Measurements from ENCODE around the gene CRADD. TPM values are rescaled to one million over a fixed set of nuclear protein-coding genes. Genes with fewer than 3 reads are reported as not detected.

Gene CRADD
- total and polyA plus RNA-seq, 2 of the 4 experiments (the other 2 are of a cell fraction), result 11.1 to 14.0 TPM

DNA sequence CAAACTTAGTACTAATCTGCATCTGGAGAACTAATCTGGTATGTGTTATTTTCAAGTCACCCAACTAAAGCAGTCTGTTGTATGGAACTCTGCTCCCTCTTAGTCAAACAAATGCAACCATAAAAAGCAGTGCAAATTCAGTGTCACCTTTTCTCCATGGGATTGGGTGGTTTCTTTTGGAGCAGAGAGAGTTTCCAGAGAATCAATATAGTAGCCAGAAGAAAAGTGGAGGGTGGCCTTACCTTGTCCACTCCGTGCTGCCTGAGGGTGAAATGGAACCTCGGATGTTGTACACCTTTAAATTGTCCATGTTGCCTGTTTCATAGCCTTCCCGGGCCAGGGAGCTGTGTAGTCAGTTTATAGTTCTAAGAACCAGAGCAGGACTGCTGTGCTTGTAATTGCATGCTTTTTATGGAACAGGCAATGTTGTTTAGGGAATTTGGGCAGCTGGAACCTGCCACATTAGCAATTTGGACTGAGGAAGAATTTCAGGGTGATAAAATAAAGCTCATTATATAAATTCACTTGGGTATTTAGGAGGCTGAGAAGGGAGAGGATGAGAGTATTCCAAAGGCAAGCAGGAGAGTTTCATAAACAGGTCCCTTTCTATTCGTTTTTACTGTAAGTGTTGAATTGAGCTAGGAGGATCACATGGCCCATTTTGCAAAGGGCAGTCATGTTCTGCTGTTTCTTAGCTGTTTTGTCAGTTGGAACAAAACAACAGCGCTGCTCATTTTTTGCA lies 60.5 kb downstream of the CRADD start:
- H3K9me1 ChIP-seq (ENCODE audit: insufficient read depth, low read length), result no peaks in the 10 kb centered on the region
- H3K27ac ChIP-seq (ENCODE audit: insufficient read depth, low read length), result no peak overlapping the region
- H3K27me3 ChIP-seq (ENCODE audit: control insufficient read depth, insufficient read depth, low read length), result no peaks in the 10 kb centered on the region
- no peaks in the 10 kb centered on the region for H3K36me3 ChIP-seq (ENCODE audit: control insufficient read depth, insufficient read depth, low read length)
- DNase-seq (no peak), ATAC-seq (ENCODE audit: low read depth) (no peak)
- H3K4me2 ChIP-seq (ENCODE audit: low read depth, low read length), result no peak overlapping the region
- H3K9ac ChIP-seq (ENCODE audit: low read depth, low read length), result no peak overlapping the region
- H4K91ac ChIP-seq (ENCODE audit: insufficient read depth, low read depth, low read length), result no peak overlapping the region
- in situ Hi-C loops (cut with MboI; ENCODE audit: low sequenced_read_pairs), result no loop called here
- peaks cover 7% of the 10 kb centered on the region for H3K4me1 ChIP-seq (ENCODE audit: control insufficient read depth, insufficient read depth, low read length)
- no peak overlapping the region for H2AFZ ChIP-seq (replicated peaks; ENCODE audit: low read length, poor library complexity)
- no peak overlapping the region for H3K4ac ChIP-seq (ENCODE audit: low read depth, low read length)
- POLR2A ChIA-PET (ENCODE audit: unreplicated experiment), result no interaction called here
- H3K4me3 ChIP-seq (ENCODE audit: insufficient read depth, low read depth, low read length), result no peak overlapping the region
- no peak overlapping the region for H4K8ac ChIP-seq (ENCODE audit: low read depth in 2 of 2, low read length in 2 of 2)
- H3K79me1 ChIP-seq (ENCODE audit: low read depth in 1 of 2, low read length in 2 of 2), result peaks cover 0 to 3% of the 10 kb centered on the region in 2 experiments; a peak in 3 of 4 replicates
- no peak overlapping the region for H2BK20ac ChIP-seq (ENCODE audit: low read depth, low read length)
- H4K20me1 ChIP-seq (ENCODE audit: insufficient read depth, low read length), result no peaks in the 10 kb centered on the region
- intact Hi-C loops (cut with micrococcal nuclease), result no loop called here
- H3K56ac ChIP-seq (ENCODE audit: extremely low read depth, insufficient read depth, low read length), result no peak overlapping the region
- H2AK5ac ChIP-seq (ENCODE audit: low read depth, low read length), result no peak overlapping the region; the same call in 1 of the 2 replicates
- CTCF ChIA-PET, result interaction anchor here (0.6 kb wide), 1 partner anchor 124 kb away, joined by 3 read pairs; no protein-coding TSS in a partner anchor
- no peaks in the 10 kb centered on the region for H3K9me3 ChIP-seq (ENCODE audit: control insufficient read depth, insufficient read depth, low read length)
- no peak overlapping the region for H2AK9ac ChIP-seq (replicated peaks; ENCODE audit: low read depth, low read length, poor library complexity)
- no peak overlapping the region for H3K23ac ChIP-seq (ENCODE audit: low read depth, low read length)
- BruUV-seq (replicated peaks), result no TSS peak
- H2BK15ac ChIP-seq (ENCODE audit: low read depth, low read length), result no peak overlapping the region
- 96% methylated on average over 3 of the region's 5 CpGs; no CpG with 5 or more reads in 1 of the 2 experiments for WGBS, 2 experiments (ENCODE audit: extremely low coverage in 2 of 2, insufficient read length in 1 of 2)
- no peak overlapping the region for H2BK120ac ChIP-seq (ENCODE audit: low read depth, low read length)
- dilution Hi-C loops (cut with HindIII; ENCODE audit: low sequenced_read_pairs, unreplicated experiment), result no loop called here
- no peak overlapping the region for H3K14ac ChIP-seq (replicated peaks; ENCODE audit: low read depth, low read length)
- no peak overlapping the region for H4K5ac ChIP-seq (ENCODE audit: low read depth, low read length)
- 0 out of 2 replicates have a peak overlapping the region, but pooled peaks have one; percentile 9 for H3K18ac ChIP-seq (ENCODE audit: low read depth, low read length)
- H2BK5ac ChIP-seq (ENCODE audit: low read depth, low read length, poor library complexity, severe bottlenecking), result no peak overlapping the region
- TF ChIP-seq MXI1 (IDR thresholded peaks at IDR 0.05; ENCODE audit: borderline replicate concordance, low read depth, low read length) (no peak), ELK1 (IDR thresholded peaks at IDR 0.05; ENCODE audit: borderline replicate concordance, low read depth, low read length) (no peak), POLR2A (IDR thresholded peaks at IDR 0.05; ENCODE audit: low read depth, low read length) (no peak), CEBPB (IDR thresholded peaks at IDR 0.05; ENCODE audit: low read depth, low read length) (no peak), RAD21 (IDR thresholded peaks at IDR 0.05; ENCODE audit: low read length) (no peak)

All from IMR-90 (cell line).